ENCODE measurements around the gene INS. TPM values are rescaled to one million over a fixed set of nuclear protein-coding genes. Genes with fewer than 3 reads are reported as not detected.
"Not testable (repeated sequence)": the region's sequence is repeated elsewhere in the genome, so short reads cannot be mapped to it uniquely, and the experiment has no call there.

Gene INS
- total RNA-seq, 1 donor from 2014 or later = not detected

DNA sequence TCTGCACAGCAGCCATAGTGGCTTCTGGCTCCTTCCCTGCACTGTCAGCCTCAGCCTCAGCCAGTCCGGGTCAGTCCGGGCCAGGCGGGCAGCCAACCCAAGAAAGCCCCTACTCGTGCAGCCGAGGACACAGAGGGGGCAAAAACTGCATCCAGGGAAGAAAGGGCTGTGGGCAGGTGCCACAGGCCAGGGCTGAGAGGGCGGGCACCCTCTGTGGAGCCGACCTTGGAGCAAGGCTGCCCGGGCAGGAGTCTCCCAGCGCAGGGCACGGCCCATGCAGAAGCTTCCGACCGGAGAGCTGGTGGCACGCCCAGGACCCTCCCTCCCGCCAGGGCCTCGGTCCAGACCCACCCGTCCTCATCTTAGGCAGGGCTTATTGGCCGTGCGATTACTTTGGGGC, 21.1 kb upstream of the INS start:
- no peak for DNase-seq (ENCODE audit: low read depth in 2 of 2)

DNA sequence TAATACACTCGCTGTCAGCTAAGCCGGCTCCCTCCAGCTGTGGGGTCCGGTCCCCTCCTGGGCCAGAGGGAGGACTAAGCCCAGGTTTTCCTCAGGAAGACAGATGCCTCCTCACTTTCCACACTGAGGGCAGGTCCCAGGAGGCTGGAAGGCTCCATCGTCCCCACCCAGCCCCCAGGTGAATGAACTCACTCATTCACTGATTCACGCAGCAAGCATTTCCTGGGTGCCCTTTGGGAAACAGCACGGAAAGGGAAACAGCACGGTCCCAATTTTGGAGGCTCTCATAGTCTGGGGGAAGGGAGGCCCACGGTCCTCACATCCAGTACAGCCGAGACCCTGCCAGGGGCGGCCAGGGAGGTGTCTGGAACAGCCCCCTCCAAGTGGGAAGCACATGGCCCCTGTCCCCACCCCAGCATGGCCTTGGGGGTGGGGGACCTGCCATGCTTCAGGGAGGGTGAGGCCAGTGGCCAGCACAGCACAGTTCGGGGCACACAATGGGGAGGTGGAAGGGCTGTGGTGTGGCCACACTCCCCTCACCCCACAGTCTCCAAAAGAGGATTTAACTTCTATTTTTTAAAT, 19.9 kb upstream of the INS start:
- DNase-seq (ENCODE audit: low read depth in 2 of 2) = no peak

DNA sequence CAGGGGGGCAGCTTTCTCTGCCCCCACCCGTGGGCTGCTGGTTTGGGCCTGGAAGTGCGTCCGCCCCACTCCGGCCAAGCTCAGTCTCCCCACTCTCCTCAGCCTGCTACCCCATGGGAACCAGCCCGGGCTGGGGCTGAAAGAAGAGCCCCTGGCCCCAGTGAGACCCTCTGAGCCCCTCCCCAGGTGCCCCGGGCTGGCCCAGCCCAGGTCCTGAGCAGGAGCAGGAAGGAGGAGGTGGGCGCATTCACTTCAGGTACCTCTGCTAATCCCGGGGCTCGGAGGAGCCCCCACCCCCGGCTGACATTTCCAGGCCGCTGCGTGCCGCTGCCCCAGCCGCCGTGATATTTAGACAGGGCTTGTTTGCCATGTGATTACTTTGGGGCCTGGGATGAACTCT, 19.3 kb upstream of the INS start:
- no peak for DNase-seq (ENCODE audit: low read depth in 2 of 2)

DNA sequence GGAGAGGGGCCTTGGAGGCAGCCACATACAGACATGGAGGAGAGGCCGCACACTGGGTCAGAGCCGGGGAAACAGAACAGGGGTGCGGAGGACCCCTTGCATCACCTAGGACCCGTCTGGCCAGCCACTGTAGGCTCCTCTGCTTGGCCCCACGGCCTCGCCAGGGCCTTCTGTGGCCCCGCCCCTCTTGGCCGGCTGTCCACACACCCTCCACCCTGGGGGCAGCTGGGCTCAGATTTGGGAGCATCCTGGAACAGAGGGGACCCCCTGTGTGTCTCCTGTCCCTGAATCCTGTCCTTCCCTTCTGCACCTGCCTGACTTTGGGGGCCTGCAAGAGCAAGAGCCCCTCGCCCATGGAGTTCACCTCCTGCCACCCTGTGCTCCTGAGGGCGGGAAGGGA, 18.5 kb upstream of the INS start:
- no peak for DNase-seq (ENCODE audit: low read depth in 2 of 2)

DNA sequence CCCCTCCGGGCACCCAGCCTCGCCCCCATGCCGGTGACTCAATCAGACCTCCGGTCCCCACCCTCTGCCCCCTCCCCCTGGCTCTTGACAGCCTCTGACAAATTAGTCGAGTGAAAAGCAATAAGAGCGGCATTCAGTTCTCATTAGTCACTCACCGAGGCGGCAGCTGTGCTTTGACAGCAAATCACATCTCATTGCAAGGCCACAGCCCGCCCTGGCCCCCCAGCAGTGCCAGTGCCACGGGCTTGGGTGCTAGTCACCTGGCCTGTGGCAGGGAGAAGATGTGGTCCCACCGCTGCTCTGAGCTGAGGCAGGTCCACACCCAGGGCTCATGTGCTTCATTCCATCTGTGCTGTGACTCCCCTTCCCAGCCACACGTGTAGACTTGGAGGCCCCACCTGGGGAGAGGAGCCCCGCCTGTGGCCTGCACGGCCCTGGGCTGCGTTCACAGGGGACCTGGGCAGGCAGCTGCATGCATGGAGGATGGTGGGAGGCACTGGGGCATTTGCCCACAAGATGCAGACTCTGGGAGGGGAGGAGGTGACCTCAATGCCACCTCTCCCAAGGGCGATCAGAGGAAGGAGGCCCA, 18.0 kb upstream of the INS start:
- peak in 1 of 2 donors; percentile 8 for DNase-seq (ENCODE audit: low read depth in 2 of 2)

DNA sequence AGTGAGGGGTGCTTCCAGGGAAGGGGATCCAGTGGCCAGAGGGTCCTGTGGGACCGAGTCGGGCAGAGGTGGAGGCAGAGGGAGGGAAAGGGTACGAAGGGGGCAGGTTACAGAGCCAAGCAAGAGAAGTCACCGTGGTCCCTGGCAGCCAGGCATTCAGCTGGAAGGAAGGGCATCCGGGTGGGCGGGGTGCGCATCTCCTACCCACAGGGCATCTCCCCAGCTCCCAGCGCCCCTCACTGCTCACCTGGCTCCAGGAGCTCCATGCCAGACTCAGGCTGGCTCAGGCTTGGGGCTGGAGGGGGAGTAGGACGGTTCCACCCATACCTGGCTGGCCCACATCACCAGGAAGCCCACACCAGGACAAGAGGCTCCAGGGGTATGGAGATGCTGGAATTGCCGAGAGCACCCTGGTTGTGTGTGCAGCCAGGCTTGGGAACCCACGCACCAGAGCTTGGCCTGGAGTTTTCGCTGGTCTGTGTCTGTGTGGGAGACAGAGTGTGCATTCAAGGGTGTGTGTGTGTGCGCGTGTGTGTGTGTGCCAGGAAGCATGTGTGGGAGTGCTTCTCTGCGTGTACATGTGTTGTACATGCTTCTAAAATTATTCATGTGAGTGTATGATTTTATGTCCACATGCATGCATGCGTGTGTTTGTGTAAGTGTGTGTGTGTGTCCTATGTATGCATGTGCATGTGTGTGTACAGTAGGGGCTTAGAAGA, 17.2 kb upstream of the INS start:
- DNase-seq (ENCODE audit: low read depth in 2 of 2) = not testable (repeated sequence)

DNA sequence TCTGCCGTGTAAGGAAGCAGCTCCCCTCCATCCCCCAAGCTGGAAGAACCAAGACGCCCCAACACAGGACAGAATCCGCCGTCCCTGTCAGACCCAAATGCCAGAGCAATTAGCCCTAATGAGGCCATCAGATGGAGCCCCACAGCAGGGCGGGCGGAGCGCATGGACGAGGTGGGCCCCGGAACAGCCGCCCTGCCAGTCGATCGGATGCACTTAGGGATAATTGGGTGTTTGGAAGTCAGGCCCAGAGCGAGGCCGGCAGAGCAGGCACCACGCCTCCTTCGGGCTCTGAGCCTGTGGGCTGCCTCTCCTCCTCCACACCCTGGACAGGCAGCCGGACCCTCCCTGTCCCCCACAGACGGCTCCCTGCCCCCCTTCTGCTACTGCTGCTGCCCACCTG, 16.1 kb upstream of the INS start:
- DNase-seq (ENCODE audit: low read depth in 2 of 2) = no peak

DNA sequence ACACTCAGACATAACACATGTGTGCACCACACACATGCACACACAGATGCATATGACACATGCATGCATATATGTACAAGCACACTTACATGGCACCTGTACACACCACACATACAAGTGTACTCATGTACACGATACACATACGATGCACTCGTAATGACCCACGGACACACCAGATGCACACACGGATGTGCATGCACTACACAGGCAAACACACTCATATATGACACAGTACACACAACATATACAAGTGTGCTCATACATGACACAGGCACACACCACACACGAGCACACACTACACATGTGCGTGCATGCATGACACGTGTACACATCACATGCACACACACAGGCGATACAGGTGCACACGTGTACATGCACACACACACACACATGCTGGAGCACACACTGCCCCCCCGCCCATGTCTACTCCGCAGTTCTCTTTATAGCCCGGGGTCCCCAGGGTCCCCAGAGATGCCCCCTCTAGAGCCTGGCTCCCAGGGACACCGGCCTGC, 15.4 kb upstream of the INS start:
- DNase-seq (ENCODE audit: low read depth in 2 of 2) = no peak

DNA sequence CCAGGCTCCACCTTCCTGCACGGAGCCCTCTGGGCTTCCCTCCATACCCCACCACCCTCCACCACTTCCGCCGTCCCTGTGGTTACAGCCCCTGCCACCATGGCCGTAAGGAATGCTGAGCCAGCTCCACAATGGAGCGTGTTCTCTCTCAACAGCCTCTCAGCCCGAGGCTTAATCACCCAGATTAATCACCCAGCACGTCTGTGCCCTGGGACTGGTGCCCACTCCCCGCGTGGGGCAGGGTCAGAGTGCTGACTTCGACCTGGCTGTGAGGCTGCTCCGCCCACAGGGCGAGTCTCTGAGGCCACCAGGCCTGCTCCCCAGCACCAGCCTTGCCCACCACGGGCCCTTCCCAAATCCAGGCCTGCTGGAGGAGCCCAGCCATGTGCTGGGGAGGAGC, 14.7 kb upstream of the INS start:
- no peak for DNase-seq (ENCODE audit: low read depth in 2 of 2)

DNA sequence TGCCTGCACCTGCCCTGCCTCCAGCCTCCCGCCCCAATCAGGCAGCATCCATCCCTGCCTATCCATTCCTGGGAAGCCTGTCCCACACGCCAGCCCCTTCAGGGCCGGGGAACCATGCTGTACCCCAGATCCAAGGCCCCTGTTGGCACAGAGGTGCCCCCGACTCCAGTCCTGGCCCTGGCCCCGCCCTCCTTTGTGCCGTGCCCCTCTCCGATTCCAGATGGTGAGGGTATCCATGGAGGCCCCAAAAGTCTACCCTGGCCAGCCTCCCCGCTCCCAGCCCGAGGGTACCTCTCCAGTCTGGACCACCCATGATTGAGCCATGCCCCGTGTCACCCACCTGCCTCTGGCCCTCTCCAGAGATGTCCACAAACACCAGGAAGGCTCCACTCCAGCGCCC, 13.4 kb upstream of the INS start:
- no peak for DNase-seq (ENCODE audit: low read depth in 2 of 2)

DNA sequence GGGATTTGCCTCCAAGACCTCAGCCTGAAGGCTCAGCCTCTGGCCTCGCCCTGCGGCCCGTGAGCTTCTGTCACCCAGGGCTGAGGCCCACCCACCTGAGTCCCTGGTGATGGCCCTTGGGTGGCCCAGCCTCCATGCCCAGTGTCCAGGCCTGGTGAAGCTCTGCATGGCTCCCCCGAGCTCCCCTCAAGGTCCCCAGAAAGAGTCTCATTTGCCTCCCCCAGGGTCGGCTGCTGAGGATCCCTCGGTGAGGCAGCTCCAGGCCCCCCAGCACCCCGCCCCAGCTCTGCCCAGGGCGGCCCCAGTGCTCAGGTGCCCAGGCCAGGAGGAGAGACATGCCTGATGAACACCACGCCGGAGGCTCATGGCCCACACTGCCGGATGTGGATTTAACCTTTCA, 12.8 kb upstream of the INS start:
- DNase-seq (ENCODE audit: low read depth in 2 of 2) = no peak

DNA sequence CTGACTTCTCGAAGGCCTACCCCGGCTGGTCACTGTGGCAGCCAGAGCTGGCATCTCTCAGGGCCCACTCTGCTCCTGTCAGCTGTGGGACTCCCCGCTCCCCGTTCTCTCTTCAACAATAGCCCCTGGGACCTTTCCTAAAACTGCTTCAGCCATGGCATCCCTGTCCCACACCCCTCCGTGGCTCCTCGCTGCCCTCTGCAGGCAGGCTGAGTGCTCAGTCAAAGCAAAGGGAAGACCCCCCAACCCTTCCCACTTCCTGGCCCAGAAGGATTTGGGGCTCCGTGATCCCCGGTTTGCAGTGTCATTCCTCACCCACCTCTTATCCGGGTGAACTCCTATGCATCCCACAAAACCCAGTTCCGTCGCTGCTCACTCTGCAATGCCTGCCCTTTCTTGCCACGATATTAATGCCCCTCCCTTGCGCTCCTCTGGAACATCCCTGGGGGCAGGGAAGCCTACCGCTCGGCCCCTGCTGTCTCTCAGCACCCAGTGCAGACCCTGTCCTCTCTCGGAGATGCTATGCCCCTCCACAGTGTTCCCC, 12.2 kb upstream of the INS start:
- no peak for DNase-seq (ENCODE audit: low read depth in 2 of 2)

DNA sequence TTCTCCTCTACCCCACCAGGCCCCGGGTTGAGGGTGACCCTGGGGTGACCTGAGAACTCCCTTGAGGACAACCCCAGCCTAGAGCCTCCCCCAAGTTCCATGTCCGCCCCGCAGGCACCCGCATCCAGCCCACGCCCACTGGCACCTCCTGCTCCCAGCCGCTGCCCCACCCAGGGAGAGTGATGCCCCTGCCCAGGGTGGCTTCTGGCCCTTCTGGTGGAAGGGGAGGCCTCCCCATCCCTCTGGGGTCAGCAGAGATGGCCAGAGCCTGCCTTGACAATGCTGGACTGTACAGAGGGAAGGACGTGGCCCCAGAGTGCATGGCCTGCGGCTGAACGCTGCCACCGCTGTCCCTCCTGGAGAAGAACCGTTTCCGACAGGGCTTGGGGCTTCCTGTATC, 11.7 kb upstream of the INS start:
- no peak for DNase-seq (ENCODE audit: low read depth in 2 of 2)

DNA sequence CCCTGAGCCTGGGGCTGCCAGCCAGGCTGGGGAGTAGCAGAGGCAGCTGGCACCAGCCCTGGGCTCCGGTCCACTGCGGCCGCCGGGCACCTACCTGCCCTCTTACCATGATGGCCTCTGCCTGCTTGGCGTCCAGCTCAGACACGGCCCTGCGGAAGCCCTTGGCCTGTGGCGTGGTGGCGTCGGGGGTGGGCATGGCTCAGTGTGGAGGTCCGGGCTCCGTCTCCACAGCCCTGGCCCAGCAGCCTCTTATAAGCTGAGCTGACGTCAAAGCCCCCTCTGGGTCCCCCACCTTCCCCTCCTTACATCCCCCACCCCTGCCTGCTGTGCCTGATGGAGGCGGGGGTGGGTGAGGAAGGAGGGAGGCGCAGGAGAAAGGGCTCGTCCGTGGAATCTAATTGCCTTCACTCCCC, 10.6 kb upstream of the INS start, which contains the start of gene TH:
Gene TH (minus strand): TSS at position 225 of the 413 bp plus-strand sequence. CDS start 29 bp downstream, at position 196.
- DNase-seq (ENCODE audit: low read depth in 2 of 2) = no peak

DNA sequence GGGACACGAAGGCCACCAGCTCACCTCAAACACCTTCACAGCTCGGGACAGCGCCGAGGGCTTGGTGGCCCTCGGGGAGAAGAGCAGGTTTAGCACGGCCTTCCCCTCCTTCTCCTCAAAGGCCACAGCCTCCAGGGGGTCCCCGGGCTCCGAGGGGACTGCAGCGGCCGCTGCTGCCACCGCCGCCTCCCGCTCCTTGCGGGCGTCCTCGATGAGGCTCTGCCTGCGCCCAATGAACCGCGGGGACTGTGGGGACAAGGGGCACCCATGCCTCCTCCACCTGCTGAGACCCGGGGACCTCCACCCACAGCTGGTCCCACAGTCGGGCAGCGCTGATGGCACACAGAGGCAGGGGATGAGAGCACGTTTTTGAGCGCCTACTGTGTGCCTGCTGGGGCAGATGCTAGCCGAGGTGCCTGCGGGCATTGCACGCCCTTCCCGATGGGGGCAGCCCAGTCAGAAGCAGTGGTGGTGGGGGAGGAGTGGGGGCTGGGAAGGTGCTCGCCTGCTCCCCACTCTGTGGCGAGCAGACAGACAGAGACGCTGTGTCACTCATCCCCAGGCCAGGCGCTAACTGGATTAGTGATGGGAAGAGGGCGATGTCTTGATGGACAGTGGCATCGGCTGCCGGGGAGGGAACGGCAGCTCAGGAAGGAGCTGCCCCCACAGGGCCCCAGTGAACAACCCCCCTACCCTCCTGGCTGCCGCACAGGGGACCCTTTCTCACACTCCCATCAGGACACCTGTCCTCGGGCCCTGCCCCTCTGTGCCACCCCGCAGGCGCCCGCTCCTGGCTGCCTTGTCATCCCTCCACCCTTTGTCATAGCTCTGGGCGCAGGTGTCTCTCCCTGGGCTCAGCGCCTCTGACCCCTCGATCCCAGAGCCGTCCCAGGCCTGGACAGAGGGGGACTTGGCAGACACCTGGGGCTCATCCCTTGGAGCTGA, 8.9 kb upstream of the INS start:
- no peak for DNase-seq (ENCODE audit: low read depth in 2 of 2)

DNA sequence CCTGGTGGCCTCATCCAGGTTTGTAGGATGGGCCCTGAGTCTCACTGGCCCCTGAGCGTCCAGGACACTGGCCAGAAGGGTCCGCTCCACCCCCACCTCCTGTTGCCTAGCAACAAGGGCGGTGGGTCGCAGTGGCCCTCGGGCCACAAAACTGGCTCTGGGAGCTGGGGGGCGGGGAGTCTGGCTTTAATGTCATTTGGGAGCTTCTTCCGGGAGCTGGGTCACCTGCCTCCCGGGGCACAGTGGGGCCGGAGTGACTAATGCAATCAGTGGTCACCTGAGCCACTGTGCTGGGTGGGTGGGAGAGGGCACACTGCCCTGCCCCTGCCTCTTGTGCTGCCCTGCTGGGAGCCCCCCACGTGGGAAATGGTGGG, 8.0 kb upstream of the INS start:
- DNase-seq (ENCODE audit: low read depth in 2 of 2) = no peak

DNA sequence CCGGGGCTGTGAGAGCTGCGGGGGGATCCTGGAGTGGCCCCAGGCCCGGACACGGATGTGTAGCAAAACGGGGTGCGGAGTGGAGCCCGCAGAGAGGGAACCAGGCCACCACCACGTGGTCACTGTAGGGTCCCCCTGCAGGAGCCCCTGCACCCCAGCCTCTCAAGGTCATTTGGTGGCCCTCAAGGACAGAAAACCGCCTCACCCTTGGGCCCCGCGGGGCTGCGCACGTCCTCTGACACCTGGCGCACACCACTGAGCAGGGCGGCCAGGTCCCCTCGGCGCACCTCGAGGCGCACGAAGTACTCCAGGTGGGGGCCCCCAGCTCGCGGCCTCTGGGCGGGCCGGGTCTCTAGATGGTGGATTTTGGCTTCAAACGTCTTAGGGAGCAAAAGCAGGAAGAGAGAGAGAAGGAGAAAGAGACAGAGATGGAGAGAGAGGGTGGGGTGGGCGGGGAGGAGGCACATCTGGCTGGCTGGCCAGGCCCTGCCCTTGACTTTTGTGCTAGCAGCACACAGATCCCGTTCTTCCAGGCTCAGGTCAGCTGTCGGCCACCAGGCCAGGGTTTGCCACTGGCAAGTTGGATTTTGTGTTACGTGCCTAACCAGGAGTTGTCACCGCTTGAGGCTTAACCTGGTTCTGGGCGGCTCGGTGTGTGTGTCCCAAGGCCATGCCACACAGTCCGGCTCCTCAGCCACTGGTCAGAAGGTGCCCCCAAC, 7.4 kb upstream of the INS start:
- DNase-seq (ENCODE audit: low read depth in 2 of 2) = no peak

DNA sequence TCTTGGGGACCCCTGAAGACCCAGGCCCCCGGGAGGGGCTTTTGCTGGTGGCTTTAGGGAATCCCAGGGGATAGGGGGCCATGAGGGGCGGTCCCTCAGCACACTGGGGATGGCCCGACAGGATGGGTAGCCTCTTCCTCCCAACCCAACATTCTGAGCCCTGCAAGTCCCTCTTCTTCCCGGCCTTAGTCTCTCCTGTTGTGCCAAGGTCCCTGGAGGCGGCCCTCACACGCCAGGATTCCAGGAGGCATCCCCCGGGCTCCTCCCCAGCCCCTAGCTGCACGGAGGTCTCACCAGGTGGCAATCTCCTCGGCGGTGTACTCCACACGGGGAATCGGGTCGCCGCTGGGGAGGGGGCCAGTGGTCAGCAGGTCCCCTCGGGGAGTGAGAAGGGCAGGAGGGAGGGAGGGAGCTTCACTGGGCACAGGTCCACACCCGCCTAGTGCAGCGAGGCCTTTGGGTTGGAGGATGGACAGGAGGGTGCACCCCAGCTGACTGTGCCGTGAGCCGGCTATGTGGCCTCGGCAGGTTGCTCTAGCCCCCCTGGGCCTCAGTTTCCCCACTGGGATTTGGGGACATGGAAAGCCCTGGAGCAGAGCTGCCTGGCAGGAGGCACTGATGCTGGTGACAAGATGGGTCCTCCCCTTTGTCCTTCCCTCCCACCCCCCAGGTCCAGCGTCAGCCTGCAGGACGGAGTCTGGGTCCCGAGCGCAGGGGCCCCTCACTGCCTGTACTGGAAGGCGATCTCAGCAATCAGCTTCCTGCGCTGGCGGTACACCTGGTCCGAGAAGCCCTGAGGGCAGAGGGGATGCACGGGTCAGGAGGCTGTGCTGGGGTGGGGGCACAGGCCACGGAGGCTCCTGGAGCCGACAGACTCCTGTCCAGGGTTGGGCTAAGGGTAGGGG, 6.4 kb upstream of the INS start:
- DNase-seq (ENCODE audit: low read depth in 2 of 2) = no peak

DNA sequence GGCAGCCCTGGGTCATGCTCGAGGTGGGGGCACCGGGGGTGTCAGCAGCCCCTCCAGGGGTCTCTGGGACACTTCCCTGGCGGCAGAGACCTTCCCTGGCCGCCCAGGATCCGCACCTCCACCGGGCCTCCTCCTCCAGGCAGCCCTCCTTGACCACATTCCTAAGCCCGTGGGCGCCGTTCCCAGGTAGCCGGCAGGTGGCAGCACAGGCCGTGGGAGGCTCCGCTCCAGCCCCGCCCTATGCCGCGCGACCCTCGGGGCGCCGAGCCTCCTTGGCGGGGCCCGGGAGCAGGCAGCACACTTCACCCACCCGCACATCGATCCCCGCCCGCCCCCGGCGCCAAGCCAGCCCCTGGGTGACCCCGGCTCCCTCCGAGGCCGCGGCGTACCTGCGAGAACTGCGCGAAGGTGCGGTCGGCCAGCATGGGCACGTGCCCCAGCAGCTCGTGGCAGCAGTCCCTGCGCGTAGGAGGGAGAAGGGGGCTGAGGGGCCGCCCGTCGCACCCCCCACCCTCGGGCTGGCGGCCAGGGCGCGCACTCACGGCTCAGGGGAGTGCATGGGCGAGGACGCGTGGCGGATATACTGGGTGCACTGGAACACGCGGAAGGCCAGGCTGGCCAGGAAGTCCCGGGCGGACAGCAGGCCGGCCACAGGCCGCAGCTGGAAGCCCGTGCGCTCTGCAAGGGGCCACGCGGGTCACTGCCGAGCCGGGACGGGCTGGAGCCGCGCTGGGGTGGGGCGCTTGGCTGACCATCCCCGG, 5.3 kb upstream of the INS start:
- peak in 1 of 2 donors; percentile 11 for DNase-seq (ENCODE audit: low read depth in 2 of 2)
